Osteoblast (primary cell): ENCODE measurements around the gene SERBP1. TPM values are rescaled to one million over a fixed set of nuclear protein-coding genes. Genes with fewer than 3 reads are reported as not detected.
A peak's percentile ranks its signal among the peaks of the same experiment; 100 is the strongest.

Experiments used
- DNase-seq: peaks from one replicate; pipeline ENCODE4 v3.0.0; 2011; ENCODE audit warnings: low spot score, mixed read lengths; ENCODE audit not compliant: insufficient read length; ENCODE audit errors: missing footprints
- H2AFZ ChIP-seq: 2 replicates; pipeline ENCODE4 v1.6.0; 2011; ENCODE audit warnings: mild to moderate bottlenecking, low read length
- H3K27ac ChIP-seq: 2 replicates; pipeline ENCODE4 v1.5.1; 2011; ENCODE audit warnings: mild to moderate bottlenecking, low read depth, low read length, moderate library complexity
- H3K27me3 ChIP-seq: 2 replicates; pipeline ENCODE4 v1.6.0; 2012; ENCODE audit warnings: mild to moderate bottlenecking, control low read depth, inconsistent platforms, low read length, moderate library complexity; ENCODE audit not compliant: insufficient read depth
- H3K36me3 ChIP-seq: 2 replicates; pipeline ENCODE4 v1.5.1; 2011; ENCODE audit warnings: mild to moderate bottlenecking, low read length, control low read depth, moderate library complexity; ENCODE audit not compliant: insufficient read depth
- H3K4me1 ChIP-seq: 2 replicates; pipeline ENCODE4 v1.5.1; 2011; ENCODE audit warnings: mild to moderate bottlenecking, low read length, control low read depth, moderate library complexity; ENCODE audit not compliant: insufficient read depth
- H3K4me2 ChIP-seq: 2 replicates; pipeline ENCODE4 v1.6.0; 2011; ENCODE audit warnings: mild to moderate bottlenecking, low read length; ENCODE audit not compliant: insufficient read depth
- H3K4me3 ChIP-seq: fragments of 200-600 bp; sonication (generic); 3 replicates; pipeline ENCODE4 v1.5.1; 2012; ENCODE audit warnings: mild to moderate bottlenecking, low read length, inconsistent platforms; ENCODE audit not compliant: insufficient read depth
- H3K79me2 ChIP-seq: 2 replicates; pipeline ENCODE4 v1.6.0; 2012; ENCODE audit warnings: mild to moderate bottlenecking, low read length, control low read depth, inconsistent platforms; ENCODE audit not compliant: insufficient read depth
- H3K9me3 ChIP-seq: 2 replicates; pipeline ENCODE4 v1.5.1; 2011; ENCODE audit warnings: low read depth, low read length, control low read depth
- H4K20me1 ChIP-seq: 2 replicates; pipeline ENCODE4 v1.6.0; 2012; ENCODE audit warnings: mild to moderate bottlenecking, low read length, control low read depth; ENCODE audit not compliant: insufficient read depth
- CTCF ChIP-seq: IDR thresholded peaks from 2 replicates; pipeline ENCODE4 v1.5.1; 2011; ENCODE audit warnings: mild to moderate bottlenecking, low read depth, low read length, moderate library complexity; ENCODE audit errors: extremely low read depth
- total RNA-seq: library from RNA; depleted of rRNA; stranded (reverse); fragments of >200 nt; gene quantifications from 2 replicates; pipeline ENCODE4 v1.2.3, GENCODE V29; 2012

Gene SERBP1
- total RNA-seq, 1 donor = 161 TPM

- DNase-seq = no peak
- Histone ChIP-seq H4K20me1 (no peaks in the 10 kb centered on the region), H3K27me3 (peaks cover 2% of the 10 kb centered on the region), H3K4me2 (peak overlapping the region; percentile 58), H3K36me3 (no peaks in the 10 kb centered on the region), H3K4me1 (peaks cover 8% of the 10 kb centered on the region), H3K9me3 (no peaks in the 10 kb centered on the region), H3K4me3 (no peak overlapping the region), H3K79me2 (no peaks in the 10 kb centered on the region), H3K27ac (no peak overlapping the region), H2AFZ (peak overlapping the region; percentile 60)
- no peak for TF ChIP-seq CTCF
Observed at GRCh38 chr1:67441183-67441582, 11.0 kb upstream of the SERBP1 start.

DNA sequence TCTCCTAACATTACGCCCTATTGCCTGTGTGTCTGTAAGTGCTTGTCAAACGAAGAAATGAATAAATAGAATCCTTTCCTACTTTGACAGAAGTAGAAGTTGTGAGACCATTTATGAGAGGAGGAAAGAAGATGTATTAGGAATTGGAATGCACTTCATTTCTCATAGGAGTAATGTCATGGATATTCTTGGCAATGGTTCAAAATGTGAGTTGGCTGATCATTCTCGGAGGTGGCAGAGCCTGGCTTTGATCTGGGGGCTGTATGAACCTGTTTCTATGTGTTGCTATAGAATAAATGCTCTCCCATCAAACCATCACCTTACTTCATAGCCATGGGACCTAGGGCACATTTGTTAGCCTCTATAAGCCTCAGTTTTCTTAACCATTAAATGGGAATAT lies 10.1 kb upstream of the SERBP1 start:
- no peak for TF ChIP-seq CTCF
- peak; percentile 67 for DNase-seq
- H3K4me2 ChIP-seq = peak overlapping the region; percentile 58

GRCh38 chr1:67439277-67440029 lies 9.3 kb upstream of the SERBP1 start:
- no peaks in the 10 kb centered on the region for H3K36me3 ChIP-seq
- no peaks in the 10 kb centered on the region for H3K9me3 ChIP-seq
- no peaks in the 10 kb centered on the region for H4K20me1 ChIP-seq
- H3K27ac ChIP-seq = no peak overlapping the region
- no peak for DNase-seq
- H3K4me3 ChIP-seq = no peak overlapping the region
- H3K27me3 ChIP-seq = peaks cover 2% of the 10 kb centered on the region
- peaks cover 8% of the 10 kb centered on the region for H3K4me1 ChIP-seq
- H3K79me2 ChIP-seq = no peaks in the 10 kb centered on the region
- H3K4me2 ChIP-seq = no peak overlapping the region
- no peak overlapping the region for H2AFZ ChIP-seq
- no peak for TF ChIP-seq CTCF

More for the DNA sequence above, 10.1 kb upstream of the SERBP1 start:
- H3K4me3 ChIP-seq = no peak overlapping the region
- H3K4me1 ChIP-seq = peaks cover 8% of the 10 kb centered on the region
- no peak overlapping the region for H2AFZ ChIP-seq
- H3K27me3 ChIP-seq = peaks cover 2% of the 10 kb centered on the region
- no peaks in the 10 kb centered on the region for H4K20me1 ChIP-seq
- H3K27ac ChIP-seq = no peak overlapping the region
- no peaks in the 10 kb centered on the region for H3K79me2 ChIP-seq
- no peaks in the 10 kb centered on the region for H3K36me3 ChIP-seq
- H3K9me3 ChIP-seq = no peaks in the 10 kb centered on the region

DNA sequence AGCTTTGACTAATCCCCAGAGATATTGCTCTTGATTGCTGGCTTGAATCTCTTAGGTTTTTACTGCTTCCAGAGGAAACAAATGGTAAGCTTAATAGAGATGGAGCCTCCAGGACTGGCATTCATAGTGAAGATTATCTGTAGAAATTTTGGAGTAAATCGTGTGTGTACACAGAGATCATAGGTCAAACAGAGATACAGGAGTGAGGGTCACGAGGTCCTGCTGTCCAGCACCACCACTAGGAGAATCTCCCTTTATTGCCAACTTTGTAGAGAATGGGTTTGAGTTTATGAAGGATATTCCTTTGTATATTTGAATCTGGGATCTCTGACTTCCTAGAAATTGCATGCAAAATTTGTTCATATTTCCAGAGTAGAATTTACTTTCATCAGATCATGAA lies 7.8 kb upstream of the SERBP1 start:
- Histone ChIP-seq H3K4me1 (peaks cover 8% of the 10 kb centered on the region), H3K4me2 (no peak overlapping the region), H3K79me2 (no peaks in the 10 kb centered on the region), H3K36me3 (no peaks in the 10 kb centered on the region), H3K9me3 (no peaks in the 10 kb centered on the region), H2AFZ (no peak overlapping the region), H3K4me3 (no peak overlapping the region), H3K27ac (no peak overlapping the region), H4K20me1 (no peaks in the 10 kb centered on the region), H3K27me3 (peaks cover 2% of the 10 kb centered on the region)
- no peak for TF ChIP-seq CTCF
- DNase-seq = no peak
